Measurements from ENCODE around the gene RAI1. TPM values are rescaled to one million over a fixed set of nuclear protein-coding genes. Genes with fewer than 3 reads are reported as not detected.

Gene RAI1
- total and polyA plus RNA-seq, 4 experiments from 2014 or later: 0.35 to 19.5 (median 9.7) TPM

- no peak for DNase-seq
- Histone ChIP-seq H3K4me3 (ENCODE audit: low read length in 2 of 2) (no peak overlapping the region), H3K9me3 (ENCODE audit: control insufficient read depth in 1 of 2, low read length in 2 of 2) (no peaks in the 10 kb centered on the region), H3K36me3 (ENCODE audit: insufficient read depth, low read length) (no peaks in the 10 kb centered on the region), H3K4me1 (ENCODE audit: insufficient read depth, low read length) (no peaks in the 10 kb centered on the region), H3K27ac (ENCODE audit: low read depth, low read length) (no peak overlapping the region), H3K27me3 (ENCODE audit: insufficient read depth, low read length) (no peaks in the 10 kb centered on the region)
- Mint-ChIP-seq H3K4me1 (peaks cover 4 to 11% (median 9%) of the 10 kb centered on the region in 4 donors), H3K27me3 (peaks cover 0 to 4% of the 10 kb centered on the region in 2 donors), H3K4me3 (no peak overlapping the region), H3K36me3 (peaks cover 3 to 11% of the 10 kb centered on the region in 2 donors), H3K9me3 (no peaks in the 10 kb centered on the region), H3K27ac (peak overlapping the region in 3 of 7 donors; percentile 4 to 67 (median 14))
- intact Hi-C loops (cut with micrococcal nuclease): no loop called here
- POLR2A ChIA-PET (ENCODE audit: partially characterized antibody): no interaction called here
- CTCF ChIA-PET (ENCODE audit: partially characterized antibody): no interaction called here
Measured at GRCh38 chr17:17712268-17712924, 31.1 kb downstream of the RAI1 start.

GRCh38 chr17:17713839-17714238 is 32.6 kb downstream of the RAI1 start:
- Histone ChIP-seq H3K9me3 (ENCODE audit: control insufficient read depth in 1 of 2, low read length in 2 of 2) (no peaks in the 10 kb centered on the region), H3K4me1 (ENCODE audit: insufficient read depth, low read length) (no peaks in the 10 kb centered on the region), H3K27ac (ENCODE audit: low read depth, low read length) (no peak overlapping the region), H3K36me3 (ENCODE audit: insufficient read depth, low read length) (no peaks in the 10 kb centered on the region), H3K27me3 (ENCODE audit: insufficient read depth, low read length) (no peaks in the 10 kb centered on the region), H3K4me3 (ENCODE audit: low read length in 2 of 2) (no peak overlapping the region)
- Mint-ChIP-seq H3K27me3 (peaks cover 0 to 4% of the 10 kb centered on the region in 2 donors), H3K4me3 (no peak overlapping the region), H3K4me1 (peaks cover 4 to 11% (median 9%) of the 10 kb centered on the region in 4 donors), H3K9me3 (no peaks in the 10 kb centered on the region), H3K36me3 (peaks cover 3 to 15% of the 10 kb centered on the region in 2 donors), H3K27ac (no peak overlapping the region)
- POLR2A ChIA-PET (ENCODE audit: partially characterized antibody): no interaction called here
- intact Hi-C loops (cut with micrococcal nuclease): no loop called here
- CTCF ChIA-PET (ENCODE audit: partially characterized antibody): interaction anchor here (0.8 kb wide), 1 partner anchor 21 kb away, joined by 3 read pairs; no protein-coding TSS in a partner anchor
- DNase-seq: no peak

DNA sequence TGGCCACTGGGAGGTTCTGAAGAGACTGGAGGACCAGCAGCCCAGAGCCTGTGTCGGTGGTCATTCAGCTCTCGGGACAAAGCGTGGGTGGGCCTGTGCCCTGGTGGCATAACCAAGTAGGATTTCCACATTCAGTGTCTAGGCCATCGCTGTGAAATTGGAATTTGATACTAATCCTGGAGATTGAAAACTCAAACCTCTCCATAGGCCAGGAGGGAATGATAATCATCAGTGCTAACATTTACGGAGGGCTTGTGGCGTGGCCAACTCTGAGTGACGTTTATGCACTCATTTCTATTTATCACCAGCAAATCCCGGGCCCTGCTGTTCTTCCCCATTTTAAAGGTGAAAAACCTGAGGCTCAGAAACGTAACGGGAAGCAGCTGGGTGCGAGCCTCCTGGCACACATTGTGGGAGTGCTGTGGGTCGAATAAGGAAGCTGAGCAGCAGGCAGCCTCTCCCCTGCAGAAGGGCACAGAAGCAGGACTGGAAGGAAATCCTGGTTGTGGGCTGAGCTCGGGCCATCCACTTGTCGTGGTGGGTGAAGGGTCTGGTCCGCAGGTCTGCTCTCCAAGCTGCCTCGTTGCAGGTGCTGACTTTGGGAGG is 33.1 kb downstream of the RAI1 start:
- CTCF ChIA-PET (ENCODE audit: partially characterized antibody): no interaction called here
- intact Hi-C loops (cut with micrococcal nuclease): no loop called here
- Mint-ChIP-seq H3K27ac (peak overlapping the region in 1 of 7 donors; percentile 43), H3K36me3 (peaks cover 3 to 20% of the 10 kb centered on the region in 2 donors), H3K27me3 (peaks cover 0 to 4% of the 10 kb centered on the region in 2 donors), H3K4me3 (no peak overlapping the region), H3K9me3 (no peaks in the 10 kb centered on the region), H3K4me1 (peaks cover 4 to 11% (median 9%) of the 10 kb centered on the region in 4 donors)
- DNase-seq: no peak
- no peaks in the 10 kb centered on the region for H3K4me1 ChIP-seq (ENCODE audit: insufficient read depth, low read length)
- POLR2A ChIA-PET (ENCODE audit: partially characterized antibody): no interaction called here
- H3K27me3 ChIP-seq (ENCODE audit: insufficient read depth, low read length): no peaks in the 10 kb centered on the region
- no peaks in the 10 kb centered on the region for H3K36me3 ChIP-seq (ENCODE audit: insufficient read depth, low read length)
- H3K27ac ChIP-seq (ENCODE audit: low read depth, low read length): no peak overlapping the region
- H3K4me3 ChIP-seq (ENCODE audit: low read length in 2 of 2): no peak overlapping the region
- H3K9me3 ChIP-seq (ENCODE audit: control insufficient read depth in 1 of 2, low read length in 2 of 2): no peaks in the 10 kb centered on the region

- POLR2A ChIA-PET (ENCODE audit: partially characterized antibody): no interaction called here
- peaks cover 0 to 4% of the 10 kb centered on the region in 2 donors for H3K27me3 Mint-ChIP-seq
Measured at GRCh38 chr17:17714879-17715278, 33.6 kb downstream of the RAI1 start.

DNA sequence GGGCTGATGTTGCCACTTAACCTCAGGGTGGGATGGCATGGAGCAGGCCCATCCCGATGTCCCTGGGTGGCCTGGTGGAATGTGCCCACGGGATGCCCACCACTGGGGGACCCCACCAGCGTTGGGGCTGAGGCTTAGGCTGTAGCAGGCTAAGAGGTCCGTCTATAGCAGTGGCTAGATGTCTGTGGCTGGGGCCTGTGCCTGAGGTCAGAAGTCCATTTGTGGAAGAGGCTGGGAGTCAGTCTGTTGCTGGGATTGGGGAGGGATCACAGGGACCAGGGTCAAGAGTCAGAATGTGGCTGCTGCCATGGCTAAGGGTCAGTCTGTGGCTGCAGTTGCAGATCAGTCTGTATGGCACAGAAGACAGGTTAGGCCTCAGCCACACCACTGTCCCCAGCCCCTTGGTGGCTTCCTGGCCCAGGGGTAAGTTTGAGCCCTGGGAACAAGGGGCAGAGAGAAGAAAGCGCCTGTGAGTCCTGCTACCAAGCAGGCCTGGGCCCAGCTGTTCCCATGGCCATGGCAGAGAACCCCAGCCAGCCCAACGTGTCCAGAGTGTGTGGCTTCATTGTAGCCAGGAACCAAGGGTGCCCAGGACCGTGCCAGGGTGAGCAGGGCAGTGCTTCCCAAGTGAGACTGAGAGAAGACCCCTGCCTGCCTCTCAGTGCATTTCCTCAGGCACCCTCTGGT is 35.7 kb downstream of the RAI1 start:
- POLR2A ChIA-PET (ENCODE audit: partially characterized antibody): no interaction called here
- peak overlapping the region in 2 of 7 donors; percentile 37 to 66 for H3K27ac Mint-ChIP-seq

More at GRCh38 chr17:17714879-17715278, 33.6 kb downstream of the RAI1 start:
- Mint-ChIP-seq H3K36me3 (peaks cover 3 to 21% of the 10 kb centered on the region in 2 donors), H3K27ac (no peak overlapping the region), H3K4me3 (no peak overlapping the region), H3K4me1 (peaks cover 4 to 11% (median 9%) of the 10 kb centered on the region in 4 donors), H3K9me3 (no peaks in the 10 kb centered on the region)
- no peak for DNase-seq
- Histone ChIP-seq H3K4me1 (ENCODE audit: insufficient read depth, low read length) (no peaks in the 10 kb centered on the region), H3K27ac (ENCODE audit: low read depth, low read length) (no peak overlapping the region), H3K36me3 (ENCODE audit: insufficient read depth, low read length) (no peaks in the 10 kb centered on the region), H3K9me3 (ENCODE audit: control insufficient read depth in 1 of 2, low read length in 2 of 2) (no peaks in the 10 kb centered on the region), H3K27me3 (ENCODE audit: insufficient read depth, low read length) (no peaks in the 10 kb centered on the region), H3K4me3 (ENCODE audit: low read length in 2 of 2) (no peak overlapping the region)
- CTCF ChIA-PET (ENCODE audit: partially characterized antibody): no interaction called here
- intact Hi-C loops (cut with micrococcal nuclease): no loop called here

GRCh38 chr17:17718251-17718650 is 37.0 kb downstream of the RAI1 start:
- H3K27me3 Mint-ChIP-seq: peaks cover 9 to 25% of the 10 kb centered on the region in 2 donors
- no peak overlapping the region for H3K27ac Mint-ChIP-seq
- H3K36me3 ChIP-seq (ENCODE audit: insufficient read depth, low read length): no peaks in the 10 kb centered on the region
- POLR2A ChIA-PET (ENCODE audit: partially characterized antibody): no interaction called here
- peaks cover 3 to 20% of the 10 kb centered on the region in 2 donors for H3K36me3 Mint-ChIP-seq
- no peaks in the 10 kb centered on the region for H3K9me3 ChIP-seq (ENCODE audit: control insufficient read depth in 1 of 2, low read length in 2 of 2)
- H3K4me3 Mint-ChIP-seq: no peak overlapping the region
- peaks cover 0 to 2% (median 0%) of the 10 kb centered on the region in 8 donors for H3K9me3 Mint-ChIP-seq
- CTCF ChIA-PET (ENCODE audit: partially characterized antibody): interaction anchor here (1.0 kb wide), 1 partner anchor 12 kb away, joined by 3 read pairs; no protein-coding TSS in a partner anchor
- H3K4me3 ChIP-seq (ENCODE audit: low read length in 2 of 2): no peak overlapping the region
- no peak for DNase-seq
- intact Hi-C loops (cut with micrococcal nuclease): no loop called here
- peaks cover 16 to 22% (median 20%) of the 10 kb centered on the region in 4 donors for H3K4me1 Mint-ChIP-seq
- no peaks in the 10 kb centered on the region for H3K27me3 ChIP-seq (ENCODE audit: insufficient read depth, low read length)
- H3K27ac ChIP-seq (ENCODE audit: low read depth, low read length): no peak overlapping the region
- H3K4me1 ChIP-seq (ENCODE audit: insufficient read depth, low read length): peaks cover 15% of the 10 kb centered on the region

More for the DNA sequence above, 35.7 kb downstream of the RAI1 start:
- Histone ChIP-seq H3K36me3 (ENCODE audit: insufficient read depth, low read length) (no peaks in the 10 kb centered on the region), H3K4me1 (ENCODE audit: insufficient read depth, low read length) (peaks cover 3% of the 10 kb centered on the region), H3K9me3 (ENCODE audit: control insufficient read depth in 1 of 2, low read length in 2 of 2) (no peaks in the 10 kb centered on the region), H3K4me3 (ENCODE audit: low read length in 2 of 2) (no peak overlapping the region), H3K27ac (ENCODE audit: low read depth, low read length) (no peak overlapping the region), H3K27me3 (ENCODE audit: insufficient read depth, low read length) (no peaks in the 10 kb centered on the region)
- Mint-ChIP-seq H3K27me3 (peaks cover 4 to 14% of the 10 kb centered on the region in 2 donors), H3K9me3 (peaks cover 0 to 2% (median 0%) of the 10 kb centered on the region in 8 donors), H3K4me3 (no peak overlapping the region), H3K36me3 (peaks cover 3 to 20% of the 10 kb centered on the region in 2 donors), H3K4me1 (peaks cover 12 to 17% (median 16%) of the 10 kb centered on the region in 4 donors)
- CTCF ChIA-PET (ENCODE audit: partially characterized antibody): no interaction called here
- no peak for DNase-seq
- intact Hi-C loops (cut with micrococcal nuclease): no loop called here
